Suprapubic skin (tissue), 4 donors: ENCODE data around the gene IL4I1.

Source experiments
- EP300 ChIP-seq: sonication (generic); formaldehyde crosslinking; IDR thresholded peaks from one replicate; pipeline ENCODE4 v1.6.1; 2017; ENCODE audit warnings: antibody characterized with exemption
- POLR2A ChIP-seq, 2 donors: fragments of 450-650 bp; IDR thresholded peaks; one replicate each; pipeline ENCODE4 v1.6.1; 2017; ENCODE audit warnings: antibody characterized with exemption in 2 of 2, mild to moderate bottlenecking in 2 of 2, moderate library complexity in 2 of 2
- POLR2AphosphoS5 ChIP-seq, 3 donors: sonication (generic); formaldehyde crosslinking; IDR thresholded peaks; one replicate each; pipeline ENCODE4 v1.6.1; 2017; ENCODE audit warnings: antibody characterized with exemption in 3 of 3
- TF ChIP-seq, protein P1 (sequence below), 2 donors: fragments of 200-600 bp in 1 of 2; fragments of 450-650 bp in 1 of 2; sonication (generic) in 1 of 2; IDR thresholded peaks; one replicate each; pipeline ENCODE4 v1.5.1; 2016 to 2019; ENCODE audit warnings: antibody characterized with exemption in 2 of 2, mild to moderate bottlenecking in 1 of 2, moderate library complexity in 1 of 2

DNA sequence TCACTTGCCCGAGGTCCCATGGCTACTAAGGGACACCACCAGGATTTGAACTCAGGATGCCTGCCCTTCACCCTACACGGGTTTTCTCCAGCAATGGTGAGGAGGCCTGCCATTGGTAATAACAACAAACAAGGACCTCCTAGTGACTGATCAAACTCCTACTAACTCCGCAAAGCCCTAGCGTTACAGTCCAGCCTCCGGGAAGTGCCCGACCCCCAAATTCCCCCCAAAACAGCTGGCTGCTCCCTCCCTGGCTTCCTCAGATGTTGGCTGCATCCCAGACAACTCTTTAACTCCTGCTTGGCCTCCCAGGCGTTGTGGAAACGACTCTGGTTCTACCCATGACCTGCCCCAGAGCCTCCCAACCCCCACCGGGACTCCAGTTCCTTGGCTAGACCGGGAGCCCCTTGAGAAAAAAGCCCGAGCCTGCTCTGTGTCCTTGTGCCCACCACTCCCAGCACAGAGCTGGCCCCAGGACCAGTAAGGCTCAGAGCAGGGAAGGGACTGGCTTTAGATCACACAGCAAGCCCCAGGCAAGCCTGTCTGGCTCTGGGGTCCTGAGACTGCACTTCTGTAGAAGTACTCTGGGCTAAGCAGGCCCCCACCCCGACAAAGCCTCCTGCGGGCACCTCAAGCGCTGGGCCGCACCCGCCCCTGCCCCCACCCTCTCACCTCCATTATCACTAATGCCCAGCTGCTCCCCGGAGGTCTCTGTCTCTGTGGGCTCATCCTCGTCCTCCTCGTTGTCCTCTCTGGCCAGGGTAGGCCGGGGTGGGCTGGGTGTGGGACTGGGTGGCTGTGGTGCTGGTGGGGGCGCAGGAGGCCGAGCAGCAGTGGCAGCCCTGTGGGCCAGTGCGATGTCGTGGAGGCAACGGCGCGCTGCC, 24.2 kb downstream of the IL4I1 start:
- TF ChIP-seq POLR2AphosphoS5 (IDR thresholded peaks at IDR 0.05) (no peak), POLR2A (IDR thresholded peaks at IDR 0.05) (no peak), EP300 (no peak)
- TF ChIP-seq, protein P1, sequence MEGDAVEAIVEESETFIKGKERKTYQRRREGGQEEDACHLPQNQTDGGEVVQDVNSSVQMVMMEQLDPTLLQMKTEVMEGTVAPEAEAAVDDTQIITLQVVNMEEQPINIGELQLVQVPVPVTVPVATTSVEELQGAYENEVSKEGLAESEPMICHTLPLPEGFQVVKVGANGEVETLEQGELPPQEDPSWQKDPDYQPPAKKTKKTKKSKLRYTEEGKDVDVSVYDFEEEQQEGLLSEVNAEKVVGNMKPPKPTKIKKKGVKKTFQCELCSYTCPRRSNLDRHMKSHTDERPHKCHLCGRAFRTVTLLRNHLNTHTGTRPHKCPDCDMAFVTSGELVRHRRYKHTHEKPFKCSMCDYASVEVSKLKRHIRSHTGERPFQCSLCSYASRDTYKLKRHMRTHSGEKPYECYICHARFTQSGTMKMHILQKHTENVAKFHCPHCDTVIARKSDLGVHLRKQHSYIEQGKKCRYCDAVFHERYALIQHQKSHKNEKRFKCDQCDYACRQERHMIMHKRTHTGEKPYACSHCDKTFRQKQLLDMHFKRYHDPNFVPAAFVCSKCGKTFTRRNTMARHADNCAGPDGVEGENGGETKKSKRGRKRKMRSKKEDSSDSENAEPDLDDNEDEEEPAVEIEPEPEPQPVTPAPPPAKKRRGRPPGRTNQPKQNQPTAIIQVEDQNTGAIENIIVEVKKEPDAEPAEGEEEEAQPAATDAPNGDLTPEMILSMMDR (IDR thresholded peaks at IDR 0.05), result no peak
